Prostate gland (tissue), 2 donors: ENCODE measurements around the gene SHC2.

Experiments used
- CTCF ChIP-seq, 4 experiments: fragments of 200-600 bp in 2 of 4; fragments of 450-650 bp in 2 of 4; sonication (generic) in 2 of 4; IDR thresholded peaks; 1 replicate in 3 of 4; 2 replicates in 1 of 4; pipeline ENCODE4 v1.5.1; 2016 to 2019; ENCODE audit warnings: antibody characterized with exemption in 4 of 4, mild to moderate bottlenecking in 2 of 4, moderate library complexity in 2 of 4
- POLR2AphosphoS5 ChIP-seq: sonication (generic); formaldehyde crosslinking; IDR thresholded peaks from one replicate; pipeline ENCODE4 v1.6.1; 2017; ENCODE audit warnings: antibody characterized with exemption

- TF ChIP-seq CTCF (IDR thresholded peaks at IDR 0.05) = no peak
- no peak for TF ChIP-seq POLR2AphosphoS5
Measured at GRCh38 chr19:398719-399118, 62.1 kb downstream of the SHC2 start.
